Osteoblast (primary cell): ENCODE results near the gene HPCAL1. TPM values are rescaled to one million over a fixed set of nuclear protein-coding genes. Genes with fewer than 3 reads are reported as not detected.
A peak's percentile ranks its signal among the peaks of the same experiment; 100 is the strongest.

Source experiments
- DNase-seq: peaks from one replicate; pipeline ENCODE4 v3.0.0; 2011; ENCODE audit warnings: low spot score, mixed read lengths; ENCODE audit not compliant: insufficient read length; ENCODE audit errors: missing footprints
- H2AFZ ChIP-seq: 2 replicates; pipeline ENCODE4 v1.6.0; 2011; ENCODE audit warnings: mild to moderate bottlenecking, low read length
- H3K27ac ChIP-seq: 2 replicates; pipeline ENCODE4 v1.5.1; 2011; ENCODE audit warnings: mild to moderate bottlenecking, low read depth, low read length, moderate library complexity
- H3K27me3 ChIP-seq: 2 replicates; pipeline ENCODE4 v1.6.0; 2012; ENCODE audit warnings: mild to moderate bottlenecking, control low read depth, inconsistent platforms, low read length, moderate library complexity; ENCODE audit not compliant: insufficient read depth
- H3K36me3 ChIP-seq: 2 replicates; pipeline ENCODE4 v1.5.1; 2011; ENCODE audit warnings: mild to moderate bottlenecking, low read length, control low read depth, moderate library complexity; ENCODE audit not compliant: insufficient read depth
- H3K4me1 ChIP-seq: 2 replicates; pipeline ENCODE4 v1.5.1; 2011; ENCODE audit warnings: mild to moderate bottlenecking, low read length, control low read depth, moderate library complexity; ENCODE audit not compliant: insufficient read depth
- H3K4me2 ChIP-seq: 2 replicates; pipeline ENCODE4 v1.6.0; 2011; ENCODE audit warnings: mild to moderate bottlenecking, low read length; ENCODE audit not compliant: insufficient read depth
- H3K4me3 ChIP-seq: fragments of 200-600 bp; sonication (generic); 3 replicates; pipeline ENCODE4 v1.5.1; 2012; ENCODE audit warnings: mild to moderate bottlenecking, low read length, inconsistent platforms; ENCODE audit not compliant: insufficient read depth
- H3K79me2 ChIP-seq: 2 replicates; pipeline ENCODE4 v1.6.0; 2012; ENCODE audit warnings: mild to moderate bottlenecking, low read length, control low read depth, inconsistent platforms; ENCODE audit not compliant: insufficient read depth
- H3K9me3 ChIP-seq: 2 replicates; pipeline ENCODE4 v1.5.1; 2011; ENCODE audit warnings: low read depth, low read length, control low read depth
- H4K20me1 ChIP-seq: 2 replicates; pipeline ENCODE4 v1.6.0; 2012; ENCODE audit warnings: mild to moderate bottlenecking, low read length, control low read depth; ENCODE audit not compliant: insufficient read depth
- total RNA-seq: library from RNA; depleted of rRNA; stranded (reverse); fragments of >200 nt; gene quantifications from 2 replicates; pipeline ENCODE4 v1.2.3, GENCODE V29; 2012
- TF ChIP-seq, protein P1 (sequence below): IDR thresholded peaks from 2 replicates; pipeline ENCODE4 v1.5.1; 2011; ENCODE audit warnings: mild to moderate bottlenecking, low read depth, low read length, moderate library complexity; ENCODE audit errors: extremely low read depth

The HPCAL1 gene
- total RNA-seq, 1 donor, result 57.2 TPM

DNA sequence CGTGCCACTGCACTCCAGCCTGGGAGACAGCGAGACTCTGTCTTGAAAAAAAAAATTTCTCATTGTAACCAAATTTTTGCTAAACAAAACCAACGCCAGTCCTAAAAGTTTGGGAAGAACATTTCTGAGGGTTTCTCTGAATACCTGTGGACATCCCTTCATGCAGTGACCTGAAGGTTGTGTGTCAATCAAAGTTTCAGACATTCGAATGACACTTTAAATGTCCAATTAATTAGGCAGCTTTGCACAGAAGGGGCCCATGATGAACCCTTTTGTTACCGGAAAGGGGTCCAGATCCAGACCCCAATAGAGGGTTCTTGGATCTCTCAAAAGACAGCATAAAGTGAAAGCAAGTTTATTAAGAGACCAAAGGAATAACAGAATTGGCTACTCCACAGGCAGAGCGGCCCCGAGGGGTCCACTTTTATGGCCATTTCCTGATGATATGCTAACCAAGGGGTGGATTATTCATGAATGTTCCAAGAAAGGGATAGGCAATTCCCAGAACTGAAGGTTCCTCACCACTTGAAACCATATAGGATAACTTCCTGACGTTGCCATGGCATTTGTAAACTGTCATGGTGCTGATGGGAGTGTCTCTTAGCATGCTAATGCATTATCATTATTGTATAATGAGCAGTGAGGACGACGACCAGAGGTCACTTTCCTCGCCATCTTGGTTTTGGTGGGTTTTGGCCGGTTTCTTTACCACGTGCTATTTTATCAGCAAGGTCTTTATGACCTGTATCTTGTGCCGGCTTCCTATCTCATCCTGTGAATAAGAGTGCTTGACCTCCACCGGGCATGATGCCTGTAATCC, 27.5 kb upstream of the HPCAL1 start:
- DNase-seq, result no peak
- Histone ChIP-seq H3K4me3 (no peak overlapping the region), H3K9me3 (no peaks in the 10 kb centered on the region), H3K36me3 (no peaks in the 10 kb centered on the region), H3K4me1 (peaks cover 29% of the 10 kb centered on the region), H3K27me3 (no peaks in the 10 kb centered on the region), H2AFZ (no peak overlapping the region), H4K20me1 (no peaks in the 10 kb centered on the region), H3K4me2 (no peak overlapping the region), H3K79me2 (no peaks in the 10 kb centered on the region), H3K27ac (no peak overlapping the region)
- TF ChIP-seq, protein P1, sequence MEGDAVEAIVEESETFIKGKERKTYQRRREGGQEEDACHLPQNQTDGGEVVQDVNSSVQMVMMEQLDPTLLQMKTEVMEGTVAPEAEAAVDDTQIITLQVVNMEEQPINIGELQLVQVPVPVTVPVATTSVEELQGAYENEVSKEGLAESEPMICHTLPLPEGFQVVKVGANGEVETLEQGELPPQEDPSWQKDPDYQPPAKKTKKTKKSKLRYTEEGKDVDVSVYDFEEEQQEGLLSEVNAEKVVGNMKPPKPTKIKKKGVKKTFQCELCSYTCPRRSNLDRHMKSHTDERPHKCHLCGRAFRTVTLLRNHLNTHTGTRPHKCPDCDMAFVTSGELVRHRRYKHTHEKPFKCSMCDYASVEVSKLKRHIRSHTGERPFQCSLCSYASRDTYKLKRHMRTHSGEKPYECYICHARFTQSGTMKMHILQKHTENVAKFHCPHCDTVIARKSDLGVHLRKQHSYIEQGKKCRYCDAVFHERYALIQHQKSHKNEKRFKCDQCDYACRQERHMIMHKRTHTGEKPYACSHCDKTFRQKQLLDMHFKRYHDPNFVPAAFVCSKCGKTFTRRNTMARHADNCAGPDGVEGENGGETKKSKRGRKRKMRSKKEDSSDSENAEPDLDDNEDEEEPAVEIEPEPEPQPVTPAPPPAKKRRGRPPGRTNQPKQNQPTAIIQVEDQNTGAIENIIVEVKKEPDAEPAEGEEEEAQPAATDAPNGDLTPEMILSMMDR, result no peak

DNA sequence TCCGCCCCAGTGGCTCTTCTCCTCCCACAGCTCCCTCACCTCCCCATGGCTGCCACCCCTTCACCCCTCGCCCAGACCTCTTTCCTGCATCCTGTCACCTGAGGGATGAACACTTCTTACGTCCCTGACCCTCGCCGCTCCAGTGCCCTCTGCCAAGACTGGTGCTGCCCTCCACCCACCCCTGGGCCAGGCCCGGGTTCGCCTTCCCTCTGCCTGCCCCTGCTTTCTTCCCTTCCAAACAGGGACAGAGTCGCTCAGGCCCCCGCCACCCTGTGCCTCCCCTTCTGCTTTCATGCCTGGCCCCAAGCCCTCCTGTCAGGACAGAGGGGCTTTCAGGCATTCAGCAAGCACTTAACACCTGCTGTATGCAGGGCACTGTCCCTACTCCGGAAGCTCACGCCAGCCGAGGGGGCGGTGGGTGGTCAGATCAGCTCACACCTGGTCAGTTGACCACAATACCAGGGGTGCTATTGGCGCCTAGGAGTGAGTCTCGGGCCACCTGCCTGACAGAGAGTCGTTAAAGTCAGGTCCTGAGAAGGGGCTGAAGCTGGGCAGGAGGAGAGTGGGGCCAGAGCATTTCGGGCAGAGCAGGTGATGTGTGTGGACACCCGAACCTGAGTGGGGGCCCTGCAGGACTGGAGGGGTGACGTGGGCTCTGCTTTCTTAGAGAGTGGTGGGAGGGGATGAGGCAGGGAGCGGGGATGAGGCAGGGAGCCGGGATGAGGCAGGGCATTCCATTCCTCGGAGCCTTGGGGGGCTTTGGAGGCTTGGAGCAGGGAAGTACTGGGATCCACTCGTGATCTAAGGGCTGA, 26.0 kb upstream of the HPCAL1 start:
- no peaks in the 10 kb centered on the region for H3K27me3 ChIP-seq
- no peaks in the 10 kb centered on the region for H3K79me2 ChIP-seq
- no peak overlapping the region for H3K4me3 ChIP-seq
- no peak overlapping the region for H2AFZ ChIP-seq
- DNase-seq, result no peak
- H3K27ac ChIP-seq, result no peak overlapping the region
- H3K4me2 ChIP-seq, result no peak overlapping the region
- H3K9me3 ChIP-seq, result no peaks in the 10 kb centered on the region
- peaks cover 21% of the 10 kb centered on the region for H3K4me1 ChIP-seq
- TF ChIP-seq, protein P1, result no peak
- no peaks in the 10 kb centered on the region for H4K20me1 ChIP-seq
- H3K36me3 ChIP-seq, result no peaks in the 10 kb centered on the region

DNA sequence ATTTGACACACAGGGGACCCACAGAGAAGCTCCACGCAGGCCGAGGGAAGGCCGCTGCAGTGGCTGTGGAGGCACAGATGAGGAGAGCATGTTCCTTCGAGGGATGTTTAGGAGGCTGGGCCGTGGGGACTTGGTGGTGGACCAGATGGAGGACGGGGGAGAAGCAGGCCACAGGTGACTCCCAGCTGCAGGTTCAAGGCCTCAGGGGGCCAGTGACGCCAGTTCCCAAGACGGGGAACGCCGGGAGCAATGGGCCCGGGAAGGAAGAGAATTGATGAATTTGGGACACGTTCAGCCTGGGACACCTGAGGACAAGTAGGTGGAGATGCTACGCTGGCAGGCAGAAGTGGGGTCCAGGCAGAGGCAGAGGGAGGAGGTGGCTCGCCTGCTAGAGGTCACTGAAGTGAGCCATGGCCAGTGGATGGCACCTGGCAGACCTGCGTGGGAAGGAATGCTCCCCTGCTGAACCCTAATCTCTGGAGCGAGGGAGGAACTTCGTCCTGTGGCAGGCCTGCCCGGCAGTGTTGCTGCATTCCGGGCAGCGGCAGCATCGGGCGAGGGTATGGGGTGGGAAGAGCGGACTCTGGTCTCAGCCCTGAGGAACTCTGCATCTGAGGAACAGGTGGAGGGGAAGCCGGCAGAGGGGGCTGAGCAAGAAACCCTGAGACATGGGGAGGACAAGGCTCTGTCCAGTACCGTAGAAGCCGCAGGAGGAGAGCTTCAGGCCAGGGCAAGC, 25.2 kb upstream of the HPCAL1 start:
- H3K4me1 ChIP-seq, result peaks cover 25% of the 10 kb centered on the region
- H2AFZ ChIP-seq, result peak overlapping the region; percentile 7
- no peaks in the 10 kb centered on the region for H3K36me3 ChIP-seq
- no peaks in the 10 kb centered on the region for H3K9me3 ChIP-seq
- H3K79me2 ChIP-seq, result no peaks in the 10 kb centered on the region
- H3K4me2 ChIP-seq, result peak overlapping the region; percentile 77
- TF ChIP-seq, protein P1, result no peak
- DNase-seq, result peak; percentile 91
- no peaks in the 10 kb centered on the region for H4K20me1 ChIP-seq
- H3K27me3 ChIP-seq, result no peaks in the 10 kb centered on the region
- no peak overlapping the region for H3K4me3 ChIP-seq
- peak overlapping the region; percentile 92 for H3K27ac ChIP-seq
